ENCODE data around the gene ZNF580. TPM values are rescaled to one million over a fixed set of nuclear protein-coding genes. Genes with fewer than 3 reads are reported as not detected.

Gene ZNF580
- total RNA-seq, 5 donors from 2014 or later (not counting 1 experiment from before 2014, with no cell fraction given) = 44.6 to 116 (median 94.2) TPM

DNA sequence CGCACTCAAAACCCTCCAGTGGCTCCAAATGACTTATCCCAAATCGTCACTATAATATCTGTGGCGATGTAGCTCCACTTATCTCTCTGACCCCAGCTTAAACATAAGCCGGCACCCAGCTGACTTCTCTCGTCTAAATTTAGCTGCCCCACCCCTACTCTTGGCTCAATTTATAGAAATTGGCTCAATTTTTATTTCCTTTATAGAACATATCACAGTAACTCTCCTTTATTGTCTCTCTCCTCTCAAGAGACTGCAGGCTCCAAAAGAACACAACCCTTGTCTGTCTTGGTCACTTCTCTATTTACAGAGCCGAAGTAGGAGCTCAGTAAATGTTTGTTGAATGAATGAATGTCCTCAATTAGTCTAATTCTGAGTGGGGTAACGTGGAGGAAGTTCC is 17.2 kb upstream of the ZNF580 start:
- Histone ChIP-seq H3K36me3 (ENCODE audit: control insufficient read depth in 2 of 2, extremely low read depth in 1 of 2, insufficient read depth in 1 of 2, low read length in 1 of 2) (peaks cover 0 to 3% of the 10 kb centered on the region in 2 donors), H3K4me1 (ENCODE audit: control insufficient read depth in 1 of 2, extremely low read depth in 1 of 2, insufficient read depth in 2 of 2, low read length in 2 of 2) (peaks cover 30 to 44% of the 10 kb centered on the region in 2 experiments), H3K9me3 (no peaks in the 10 kb centered on the region), H3K4me3 (ENCODE audit: control insufficient read depth in 1 of 2, extremely low read depth in 1 of 2, low read length in 1 of 2) (no peak overlapping the region), H3K27ac (ENCODE audit: low read length) (peak overlapping the region; percentile 33), H3K27me3 (replicated peaks in 1 of 2; ENCODE audit: control insufficient read depth in 2 of 2, extremely low read depth in 1 of 2, insufficient read depth in 2 of 2, low read length in 1 of 2) (no peaks in the 10 kb centered on the region)
- ATAC-seq (replicated peaks in 1 of 4) (no peak), DNase-seq (no peak)
- CTCF ChIA-PET = interaction anchor here (0.5 to 4.4 kb wide), 6 partner anchors 8 to 120 kb away, joined by 4 to 42 read pairs (median 8); partner anchors contain the start of gene ZNF865 (in 1 of the 2)
- H3K36me3 Mint-ChIP-seq = peaks cover 3% of the 10 kb centered on the region
- no peaks in the 10 kb centered on the region for H3K9me3 Mint-ChIP-seq
- POLR2A ChIA-PET = interaction anchor here in 1 of 2 donors (1.5 kb wide), 1 partner anchor 147 kb away, joined by 13 read pairs; the partner anchor contains the start of gene ZNF628
- no peaks in the 10 kb centered on the region for H3K27me3 Mint-ChIP-seq
- H3K4me1 Mint-ChIP-seq = peaks cover 54 to 59% (median 57%) of the 10 kb centered on the region in 3 donors
- H3K27ac Mint-ChIP-seq = peak overlapping the region; percentile 94 to 95
- H3K4me3 Mint-ChIP-seq = peak overlapping the region in 2 of 3 donors; percentile 84 to 87
- 97% methylated on average over 5 of the region's 7 CpGs for WGBS (ENCODE audit: insufficient coverage)

GRCh38 chr19:55624109-55625003 is 16.4 kb upstream of the ZNF580 start, which contains the start of gene ZNF784:
ZNF784 (minus strand) TSS chr19:55624566; CDS start chr19:55624561, 5 bp downstream.
- Histone ChIP-seq H3K27ac (ENCODE audit: low read length) (peak within 1 kb of the TSS; percentile 88), H3K36me3 (ENCODE audit: control insufficient read depth in 2 of 2, extremely low read depth in 1 of 2, insufficient read depth in 1 of 2, low read length in 1 of 2) (peaks cover 0 to 3% of the 10 kb centered on the region in 2 donors), H3K4me1 (ENCODE audit: control insufficient read depth in 1 of 2, extremely low read depth in 1 of 2, insufficient read depth in 2 of 2, low read length in 2 of 2) (peaks cover 30 to 44% of the 10 kb centered on the region in 2 experiments), H3K27me3 (replicated peaks in 1 of 2; ENCODE audit: control insufficient read depth in 2 of 2, extremely low read depth in 1 of 2, insufficient read depth in 2 of 2, low read length in 1 of 2) (peaks cover 0 to 3% of the 10 kb centered on the region in 2 experiments), H3K4me3 (ENCODE audit: control insufficient read depth in 1 of 2, extremely low read depth in 1 of 2, low read length in 1 of 2) (peak within 1 kb of the TSS; percentile 52 to 58), H3K9me3 (no peaks in the 10 kb centered on the region)
- Mint-ChIP-seq H3K4me3 (peak within 1 kb of the TSS; percentile 84 to 87 (median 86)), H3K9me3 (no peaks in the 10 kb centered on the region), H3K27ac (peak within 1 kb of the TSS; percentile 94 to 95), H3K27me3 (no peaks in the 10 kb centered on the region), H3K36me3 (peaks cover 3% of the 10 kb centered on the region), H3K4me1 (peaks cover 54 to 58% (median 55%) of the 10 kb centered on the region in 3 donors)
- WGBS (ENCODE audit: insufficient coverage) = under 1% methylated on average over 45 of the region's 56 CpGs
- CTCF ChIA-PET = interaction anchor here (0.5 to 4.4 kb wide), 15 partner anchors 9 to 453 kb away, joined by 3 to 42 read pairs (median 5); partner anchors contain the start of genes ISOC2 (in 1 of the 2), U2AF2 (in 1 of the 2), ZNF524 (in 1 of the 2) and ZNF865 (in 1 of the 2)
- POLR2A ChIA-PET = interaction anchor here (0.6 to 1.7 kb wide), 10 partner anchors 9 to 163 kb away, joined by 3 to 14 read pairs (median 6); partner anchors contain the start of genes FIZ1 (in 2 of the 2), ISOC2 (in 1 of the 2), ZNF524 (in 1 of the 2) and ZNF628 (in 1 of the 2)
- ATAC-seq (replicated peaks in 1 of 4) (peak; percentile 68 to 86 (median 78)), DNase-seq (peak; percentile 85 to 97 (median 91))

DNA sequence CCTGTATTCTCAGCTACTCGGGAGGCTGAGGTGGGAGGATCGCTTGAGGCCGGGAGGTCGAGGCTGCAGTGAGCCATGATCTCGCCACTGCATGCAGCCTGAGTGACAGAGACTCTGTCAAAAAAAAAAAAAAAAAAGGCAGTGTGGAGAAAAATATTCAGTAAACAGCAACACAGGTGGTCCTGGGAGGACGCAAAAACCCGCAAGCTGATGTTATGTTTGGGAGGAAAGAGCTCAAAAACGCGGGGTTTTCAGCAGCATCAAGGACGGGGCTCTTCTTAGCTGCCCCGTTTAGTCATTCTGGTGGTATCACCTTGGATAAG is 15.8 kb upstream of the ZNF580 start:
- Histone ChIP-seq H3K36me3 (ENCODE audit: control insufficient read depth in 2 of 2, extremely low read depth in 1 of 2, insufficient read depth in 1 of 2, low read length in 1 of 2) (peaks cover 0 to 3% of the 10 kb centered on the region in 2 donors), H3K9me3 (no peaks in the 10 kb centered on the region), H3K27me3 (replicated peaks in 1 of 2; ENCODE audit: control insufficient read depth in 2 of 2, extremely low read depth in 1 of 2, insufficient read depth in 2 of 2, low read length in 1 of 2) (peaks cover 0 to 3% of the 10 kb centered on the region in 2 experiments), H3K27ac (ENCODE audit: low read length) (peak overlapping the region; percentile 88), H3K4me3 (ENCODE audit: control insufficient read depth in 1 of 2, extremely low read depth in 1 of 2, low read length in 1 of 2) (peak overlapping the region; percentile 52 to 58), H3K4me1 (ENCODE audit: control insufficient read depth in 1 of 2, extremely low read depth in 1 of 2, insufficient read depth in 2 of 2, low read length in 2 of 2) (peaks cover 30 to 44% of the 10 kb centered on the region in 2 experiments)
- Mint-ChIP-seq H3K27ac (peak overlapping the region; percentile 94 to 95), H3K27me3 (no peaks in the 10 kb centered on the region), H3K4me3 (peak overlapping the region; percentile 84 to 87 (median 86)), H3K36me3 (peaks cover 3% of the 10 kb centered on the region), H3K4me1 (peaks cover 48 to 53% (median 51%) of the 10 kb centered on the region in 3 donors), H3K9me3 (no peaks in the 10 kb centered on the region)
- ATAC-seq (replicated peaks in 1 of 4) = no peak
- ChIA-PET POLR2A (interaction anchor here (0.6 to 1.7 kb wide), 7 partner anchors 19 to 163 kb away, joined by 3 to 13 read pairs (median 5); partner anchors contain the start of genes FIZ1 (in 2 of the 2), ISOC2 (in 1 of the 2), ZNF524 (in 1 of the 2) and ZNF628 (in 1 of the 2)), CTCF (interaction anchor here in 1 of 2 donors (0.6 to 4.4 kb wide), 10 partner anchors 8 to 163 kb away, joined by 3 to 42 read pairs (median 5); partner anchors contain the start of genes ISOC2, U2AF2, ZNF524 and ZNF865)
- 45% methylated on average over 7 of the region's 11 CpGs for WGBS (ENCODE audit: insufficient coverage)
- DNase-seq = peak in 1 of 35 experiments; percentile 41

DNA sequence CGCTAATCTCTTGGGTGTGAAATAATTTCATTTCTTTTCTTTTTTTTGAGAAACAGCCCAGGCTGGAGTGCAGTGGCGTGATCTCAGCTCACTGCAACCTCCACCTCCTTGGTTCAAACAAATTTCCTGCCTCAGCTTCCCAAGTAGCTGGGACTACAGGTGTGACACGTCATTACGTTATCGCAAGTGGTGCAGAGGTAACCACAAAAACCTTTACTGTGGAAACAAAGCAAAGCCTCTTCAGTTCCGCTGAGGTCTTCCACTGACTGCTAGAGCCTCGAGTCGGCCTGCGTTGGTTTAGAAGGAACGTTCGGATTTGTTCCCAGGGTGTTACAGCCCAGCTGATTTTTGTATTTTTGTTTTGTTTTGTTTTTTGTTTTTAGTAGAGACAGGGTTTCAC is 14.5 kb upstream of the ZNF580 start:
- peaks cover 38 to 40% (median 38%) of the 10 kb centered on the region in 3 donors for H3K4me1 Mint-ChIP-seq
- H3K4me3 Mint-ChIP-seq = peak overlapping the region; percentile 71 to 76 (median 76)
- ATAC-seq (replicated peaks in 1 of 4) (peak; percentile 33 to 79 (median 66)), DNase-seq (peak in 32 of 35 experiments; percentile 33 to 89 (median 57))
- H3K4me1 ChIP-seq (ENCODE audit: control insufficient read depth in 1 of 2, extremely low read depth in 1 of 2, insufficient read depth in 2 of 2, low read length in 2 of 2) = peaks cover 21 to 33% of the 10 kb centered on the region in 2 experiments
- H3K9me3 Mint-ChIP-seq = no peaks in the 10 kb centered on the region
- H3K27ac Mint-ChIP-seq = peak overlapping the region; percentile 92 to 95
- peaks cover 0 to 3% of the 10 kb centered on the region in 2 experiments for H3K27me3 ChIP-seq (replicated peaks in 1 of 2; ENCODE audit: control insufficient read depth in 2 of 2, extremely low read depth in 1 of 2, insufficient read depth in 2 of 2, low read length in 1 of 2)
- ChIA-PET CTCF (interaction anchor here in 1 of 2 donors (0.6 to 4.4 kb wide), 9 partner anchors 11 to 563 kb away, joined by 3 to 42 read pairs (median 4); partner anchors contain the start of genes FIZ1, KMT5C, RDH13 and ZNF524), POLR2A (interaction anchor here (0.5 to 1.0 kb wide), 3 partner anchors 165 to 453 kb away, joined by 3 to 7 read pairs (median 4); partner anchors contain the start of gene ISOC2 (in 1 of the 2))
- H3K27ac ChIP-seq (ENCODE audit: low read length) = peak overlapping the region; percentile 60
- no peak overlapping the region for H3K4me3 ChIP-seq (ENCODE audit: control insufficient read depth in 1 of 2, extremely low read depth in 1 of 2, low read length in 1 of 2)
- WGBS (ENCODE audit: insufficient coverage) = 15% methylated on average over 10 of the region's 11 CpGs
- no peaks in the 10 kb centered on the region for H3K9me3 ChIP-seq
- H3K27me3 Mint-ChIP-seq = no peaks in the 10 kb centered on the region
- peaks cover 3% of the 10 kb centered on the region for H3K36me3 Mint-ChIP-seq
- H3K36me3 ChIP-seq (ENCODE audit: control insufficient read depth in 2 of 2, extremely low read depth in 1 of 2, insufficient read depth in 1 of 2, low read length in 1 of 2) = peaks cover 0 to 3% of the 10 kb centered on the region in 2 donors

GRCh38 chr19:55632463-55632834 is 8.4 kb upstream of the ZNF580 start:
- WGBS (ENCODE audit: insufficient coverage) = no CpG with 5 or more reads among the region's 3 CpGs
- CTCF ChIA-PET = interaction anchor here (0.5 to 3.5 kb wide), 19 partner anchors 8 to 716 kb away, joined by 3 to 21 read pairs (median 7); partner anchors contain the start of genes FIZ1 (in 1 of the 2), PPP6R1 (in 1 of the 2), ZNF581 (in 1 of the 2) and ZNF784 (in 1 of the 2)

More at GRCh38 chr19:55632463-55632834, 8.4 kb upstream of the ZNF580 start:
- Mint-ChIP-seq H3K36me3 (peaks cover 7% of the 10 kb centered on the region), H3K9me3 (no peaks in the 10 kb centered on the region), H3K27me3 (no peaks in the 10 kb centered on the region), H3K4me3 (peak overlapping the region in 1 of 3 donors; percentile 2), H3K27ac (peak overlapping the region; percentile 57 to 66), H3K4me1 (peaks cover 44 to 49% (median 45%) of the 10 kb centered on the region in 3 donors)
- Histone ChIP-seq H3K36me3 (ENCODE audit: control insufficient read depth in 2 of 2, extremely low read depth in 1 of 2, insufficient read depth in 1 of 2, low read length in 1 of 2) (no peaks in the 10 kb centered on the region), H3K9me3 (no peaks in the 10 kb centered on the region), H3K4me1 (ENCODE audit: control insufficient read depth in 1 of 2, extremely low read depth in 1 of 2, insufficient read depth in 2 of 2, low read length in 2 of 2) (peaks cover 17 to 44% of the 10 kb centered on the region in 2 experiments), H3K27ac (ENCODE audit: low read length) (no peak overlapping the region), H3K27me3 (replicated peaks in 1 of 2; ENCODE audit: control insufficient read depth in 2 of 2, extremely low read depth in 1 of 2, insufficient read depth in 2 of 2, low read length in 1 of 2) (peaks cover 0 to 3% of the 10 kb centered on the region in 2 experiments), H3K4me3 (ENCODE audit: control insufficient read depth in 1 of 2, extremely low read depth in 1 of 2, low read length in 1 of 2) (no peak overlapping the region)
- ATAC-seq (replicated peaks in 1 of 4) (peak; percentile 42 to 55 (median 47)), DNase-seq (peak; percentile 61 to 97 (median 83))
- POLR2A ChIA-PET = interaction anchor here in 1 of 2 donors (0.5 kb wide), 1 partner anchor 22 kb away, joined by 3 read pairs; the partner anchor contains the start of gene U2AF2

Data from T-cell (primary cell).